Astrocyte (in vitro differentiated cells and primary cell): ENCODE results near the gene DOK6.

Experiments used
- CTCF ChIP-seq: IDR thresholded peaks from 2 replicates; pipeline ENCODE4 v1.5.1; 2011; ENCODE audit warnings: low read depth, mild to moderate bottlenecking, inconsistent platforms, low read length, moderate library complexity; ENCODE audit not compliant: insufficient read depth
- EZH2 ChIP-seq: IDR thresholded peaks from 2 replicates; pipeline ENCODE4 v1.6.1; 2012; ENCODE audit warnings: mild to moderate bottlenecking, low read length, inconsistent platforms; ENCODE audit not compliant: insufficient read depth

GRCh38 chr18:69727912-69728572, 327.4 kb downstream of the DOK6 start:
- no peak for TF ChIP-seq CTCF
- no peak for TF ChIP-seq EZH2
